ENCODE data around the gene IQCM. TPM values are rescaled to one million over a fixed set of nuclear protein-coding genes. Genes with fewer than 3 reads are reported as not detected.

Gene IQCM
- polyA plus RNA-seq, 1 donor (not counting 4 experiments of a cell fraction or from before 2014, with no cell fraction given) = not detected

DNA sequence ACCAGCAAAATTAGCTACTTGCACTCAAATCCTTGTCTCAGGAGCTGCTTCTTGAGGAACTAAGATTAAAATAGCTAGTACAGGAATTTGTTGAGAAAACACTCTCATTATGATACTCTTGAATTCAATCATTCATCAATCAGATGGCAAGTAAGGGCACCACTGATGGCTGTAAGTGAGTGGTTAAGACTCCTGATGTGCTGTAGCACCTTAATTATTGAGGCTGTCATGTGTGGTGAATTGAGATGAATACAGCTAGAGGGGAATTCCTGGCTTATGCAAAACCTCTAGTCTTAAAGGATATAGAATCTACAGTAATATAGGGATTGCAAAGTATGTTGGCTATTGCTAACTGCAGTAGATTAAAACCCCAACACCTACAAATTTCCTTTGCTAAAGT is 509.1 kb downstream of the IQCM start:
- Histone ChIP-seq H3K4me2 (ENCODE audit: control insufficient read depth, extremely low read depth, insufficient read depth, low read depth, low read length) (no peak overlapping the region), H2AFZ (ENCODE audit: control insufficient read depth, low read length) (no peak overlapping the region), H3K79me2 (ENCODE audit: control insufficient read depth, insufficient read depth, low read length) (no peaks in the 10 kb centered on the region), H3K27me3 (ENCODE audit: control insufficient read depth, extremely low read depth, insufficient read depth, low read length) (no peaks in the 10 kb centered on the region), H3K36me3 (ENCODE audit: control insufficient read depth in 2 of 2, extremely low read depth in 1 of 2, insufficient read depth in 2 of 2, low read length in 2 of 2) (no peaks in the 10 kb centered on the region), H3K9me3 (ENCODE audit: control insufficient read depth, low read depth, low read length) (no peaks in the 10 kb centered on the region), H3K9me1 (ENCODE audit: control insufficient read depth, extremely low read depth, insufficient read depth, low read length) (no peaks in the 10 kb centered on the region), H3K4me1 (ENCODE audit: control insufficient read depth, extremely low read depth, insufficient read depth, low read length) (no peaks in the 10 kb centered on the region), H3K27ac (ENCODE audit: control insufficient read depth, insufficient read depth, low read length) (no peak overlapping the region), H3K4me3 (ENCODE audit: control insufficient read depth in 2 of 3, extremely low read depth in 1 of 3, insufficient read depth in 2 of 3, low read depth in 1 of 3, low read length in 3 of 3) (no peak overlapping the region), H3K9ac (ENCODE audit: control insufficient read depth, extremely low read depth, insufficient read depth, low read length) (no peak overlapping the region), H4K20me1 (ENCODE audit: control insufficient read depth, extremely low read depth, insufficient read depth, low read length) (no peaks in the 10 kb centered on the region)
- TF ChIP-seq EZH2 (IDR thresholded peaks at IDR 0.05; ENCODE audit: low read length) = no peak
- TF ChIP-seq, protein P1, sequence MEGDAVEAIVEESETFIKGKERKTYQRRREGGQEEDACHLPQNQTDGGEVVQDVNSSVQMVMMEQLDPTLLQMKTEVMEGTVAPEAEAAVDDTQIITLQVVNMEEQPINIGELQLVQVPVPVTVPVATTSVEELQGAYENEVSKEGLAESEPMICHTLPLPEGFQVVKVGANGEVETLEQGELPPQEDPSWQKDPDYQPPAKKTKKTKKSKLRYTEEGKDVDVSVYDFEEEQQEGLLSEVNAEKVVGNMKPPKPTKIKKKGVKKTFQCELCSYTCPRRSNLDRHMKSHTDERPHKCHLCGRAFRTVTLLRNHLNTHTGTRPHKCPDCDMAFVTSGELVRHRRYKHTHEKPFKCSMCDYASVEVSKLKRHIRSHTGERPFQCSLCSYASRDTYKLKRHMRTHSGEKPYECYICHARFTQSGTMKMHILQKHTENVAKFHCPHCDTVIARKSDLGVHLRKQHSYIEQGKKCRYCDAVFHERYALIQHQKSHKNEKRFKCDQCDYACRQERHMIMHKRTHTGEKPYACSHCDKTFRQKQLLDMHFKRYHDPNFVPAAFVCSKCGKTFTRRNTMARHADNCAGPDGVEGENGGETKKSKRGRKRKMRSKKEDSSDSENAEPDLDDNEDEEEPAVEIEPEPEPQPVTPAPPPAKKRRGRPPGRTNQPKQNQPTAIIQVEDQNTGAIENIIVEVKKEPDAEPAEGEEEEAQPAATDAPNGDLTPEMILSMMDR (optimal IDR thresholded peaks at IDR 0.05 in 1 of 3, IDR thresholded peaks at IDR 0.05 in 1 of 3, conservative IDR thresholded peaks at IDR 0.05 in 1 of 3; ENCODE audit: extremely low read depth in 1 of 3, insufficient read depth in 2 of 3, low read length in 3 of 3) = no peak
- FAIRE-seq (no peak), DNase-seq (ENCODE audit: low read depth, low spot score) (no peak)
- dilution Hi-C loops (cut with MboI; ENCODE audit: extremely low pct_ligation_motif_present, low sequenced_read_pairs) = no loop called here
